Transverse colon (tissue), 4 donors: ENCODE data around the gene TMBIM6.

Source experiments
- EP300 ChIP-seq: sonication (generic); formaldehyde crosslinking; IDR thresholded peaks from one replicate; pipeline ENCODE4 v1.6.1; 2017; ENCODE audit warnings: antibody characterized with exemption, low read depth
- POLR2A ChIP-seq: fragments of 450-650 bp; IDR thresholded peaks from one replicate; pipeline ENCODE4 v1.6.1; 2016; ENCODE audit warnings: antibody characterized with exemption, mild to moderate bottlenecking, moderate library complexity
- POLR2AphosphoS5 ChIP-seq, 3 donors: sonication (generic); formaldehyde crosslinking; IDR thresholded peaks; one replicate each; pipeline ENCODE4 v1.6.1; 2016; ENCODE audit warnings: antibody characterized with exemption in 3 of 3
- TF ChIP-seq, protein P1 (sequence below), 5 experiments: fragments of 200-600 bp in 3 of 5; fragments of 450-650 bp in 2 of 5; sonication (generic) in 3 of 5; IDR thresholded peaks; 1 replicate in 2 of 5; 2 replicates in 3 of 5; pipeline ENCODE4 v1.5.1; 2016 to 2017; ENCODE audit warnings: antibody characterized with exemption in 5 of 5, inconsistent platforms in 3 of 5, mild to moderate bottlenecking in 2 of 5, moderate library complexity in 1 of 5

GRCh38 chr12:49792976-49793580 is 51.7 kb downstream of the TMBIM6 start:
- TF ChIP-seq, protein P1, sequence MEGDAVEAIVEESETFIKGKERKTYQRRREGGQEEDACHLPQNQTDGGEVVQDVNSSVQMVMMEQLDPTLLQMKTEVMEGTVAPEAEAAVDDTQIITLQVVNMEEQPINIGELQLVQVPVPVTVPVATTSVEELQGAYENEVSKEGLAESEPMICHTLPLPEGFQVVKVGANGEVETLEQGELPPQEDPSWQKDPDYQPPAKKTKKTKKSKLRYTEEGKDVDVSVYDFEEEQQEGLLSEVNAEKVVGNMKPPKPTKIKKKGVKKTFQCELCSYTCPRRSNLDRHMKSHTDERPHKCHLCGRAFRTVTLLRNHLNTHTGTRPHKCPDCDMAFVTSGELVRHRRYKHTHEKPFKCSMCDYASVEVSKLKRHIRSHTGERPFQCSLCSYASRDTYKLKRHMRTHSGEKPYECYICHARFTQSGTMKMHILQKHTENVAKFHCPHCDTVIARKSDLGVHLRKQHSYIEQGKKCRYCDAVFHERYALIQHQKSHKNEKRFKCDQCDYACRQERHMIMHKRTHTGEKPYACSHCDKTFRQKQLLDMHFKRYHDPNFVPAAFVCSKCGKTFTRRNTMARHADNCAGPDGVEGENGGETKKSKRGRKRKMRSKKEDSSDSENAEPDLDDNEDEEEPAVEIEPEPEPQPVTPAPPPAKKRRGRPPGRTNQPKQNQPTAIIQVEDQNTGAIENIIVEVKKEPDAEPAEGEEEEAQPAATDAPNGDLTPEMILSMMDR (IDR thresholded peaks at IDR 0.05), result no peak
- TF ChIP-seq POLR2A, result no peak
- TF ChIP-seq EP300, result no peak
- TF ChIP-seq POLR2AphosphoS5 (IDR thresholded peaks at IDR 0.05), result no peak
